HL-60/S4 treated with phorbol 12-myristate 13-acetate at 8.2 ng/mL for 4 days and 3 days (cell line): Measurements from ENCODE around the gene TULP3.

Experiments used
- in situ Hi-C: fragments of 300-500 bp; cut with MboI; formaldehyde crosslinking; loops from 2 replicates; pipeline ENCODE4 v1.15.0; 2022; ENCODE audit warnings: low sequenced_read_pairs

TULP3 gene

GRCh38 chr12:2963760-2964292 lies 73.1 kb downstream of the TULP3 start:
- in situ Hi-C loops: no loop called here

GRCh38 chr12:2967651-2968050 lies 77.0 kb downstream of the TULP3 start:
- in situ Hi-C loops: no loop called here

- in situ Hi-C loops: no loop called here
Observed at GRCh38 chr12:2970744-2971143, 80.1 kb downstream of the TULP3 start.

- in situ Hi-C loops: no loop called here
Observed at GRCh38 chr12:2973566-2973965, 82.9 kb downstream of the TULP3 start.

DNA sequence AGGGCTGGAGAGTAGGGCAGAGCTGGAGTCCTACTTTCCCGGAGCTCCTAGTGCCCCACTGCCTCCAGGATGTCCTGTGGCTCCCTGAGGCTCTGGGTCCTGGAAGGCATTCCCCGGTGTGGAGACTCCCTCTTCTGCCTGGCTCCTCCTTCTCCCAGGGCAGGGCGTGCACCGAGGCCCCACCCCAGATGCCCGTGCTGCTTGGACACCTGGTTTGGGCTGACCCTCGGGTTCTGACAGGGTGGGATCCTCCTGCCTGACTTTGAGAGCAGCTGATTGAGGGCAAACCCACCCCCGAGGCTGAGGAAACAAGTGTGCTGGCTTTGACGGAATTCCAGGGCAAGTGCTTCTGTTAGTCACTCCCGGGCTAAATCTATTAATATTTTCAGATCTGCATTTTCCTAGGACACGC lies 83.9 kb downstream of the TULP3 start:
- in situ Hi-C loops: no loop called here

- in situ Hi-C loops: no loop called here
Observed at GRCh38 chr12:2976581-2976996, 85.9 kb downstream of the TULP3 start.

- in situ Hi-C loops: no loop called here
Observed at GRCh38 chr12:2977776-2978175, 87.1 kb downstream of the TULP3 start.

- in situ Hi-C loops: no loop called here
Observed at GRCh38 chr12:2979806-2980205, 89.1 kb downstream of the TULP3 start.

- in situ Hi-C loops: no loop called here
Observed at GRCh38 chr12:2980630-2981029, 89.9 kb downstream of the TULP3 start.

DNA sequence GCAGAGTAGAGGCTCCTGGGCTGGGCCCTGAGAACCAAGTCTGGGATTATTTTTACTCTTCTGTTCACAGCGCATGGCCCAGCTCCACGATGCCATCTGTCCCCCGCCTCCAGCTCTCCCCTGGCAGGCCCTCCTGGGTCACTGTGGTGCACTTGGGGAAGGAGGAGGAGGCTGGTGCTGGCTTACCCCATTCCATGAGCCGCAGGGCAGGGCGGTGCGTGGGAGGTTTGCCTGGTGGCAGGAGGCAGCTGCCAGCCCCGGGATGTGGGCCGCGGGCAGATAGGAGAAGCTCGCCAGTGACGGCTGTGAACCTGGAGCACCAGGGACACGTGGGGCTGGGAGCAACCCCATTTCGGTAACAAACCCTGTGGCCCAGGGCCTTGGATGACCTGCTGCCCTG lies 91.7 kb downstream of the TULP3 start:
- in situ Hi-C loops: no loop called here

DNA sequence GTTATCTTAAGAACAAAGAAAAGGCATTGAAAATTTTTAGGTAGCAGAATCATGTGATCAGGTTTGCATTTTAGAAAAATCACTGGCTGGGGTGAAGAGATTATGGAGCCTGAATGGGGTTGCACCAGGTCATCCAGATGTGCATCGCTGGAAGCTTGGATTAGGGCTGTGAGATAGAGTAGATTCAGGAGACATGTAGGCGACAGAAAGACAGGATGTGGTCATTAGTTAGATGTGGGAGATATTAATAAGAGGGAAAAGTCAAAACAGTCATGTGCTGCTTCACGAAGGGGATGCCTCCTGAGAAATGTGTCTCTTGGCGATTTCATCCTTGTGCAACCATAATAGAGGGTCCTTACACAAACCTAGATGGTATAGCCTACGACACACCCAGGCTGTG lies 93.6 kb downstream of the TULP3 start:
- in situ Hi-C loops: no loop called here

- in situ Hi-C loops: no loop called here
Observed at GRCh38 chr12:2984698-2985097, 94.0 kb downstream of the TULP3 start.

DNA sequence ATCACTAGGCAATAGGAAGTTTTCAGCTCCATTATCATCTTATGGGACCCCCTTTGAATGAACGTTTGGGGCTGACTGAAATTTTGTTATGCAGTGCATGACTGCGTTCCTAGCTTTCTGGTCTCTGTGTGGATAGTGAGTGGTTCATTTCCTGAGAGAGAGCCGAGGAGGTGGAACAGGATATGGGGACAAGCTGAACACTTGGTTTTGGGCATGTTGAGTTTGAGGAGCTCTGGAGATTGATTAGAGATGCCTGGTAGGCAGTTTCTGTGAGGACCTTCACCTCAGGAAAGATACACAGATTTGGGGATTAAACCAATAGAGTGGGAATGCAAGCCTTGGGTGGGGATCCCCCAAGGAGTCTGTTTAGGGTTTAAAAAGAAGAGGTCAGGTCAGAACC lies 96.2 kb downstream of the TULP3 start:
- in situ Hi-C loops: no loop called here

- in situ Hi-C loops: no loop called here
Observed at GRCh38 chr12:2988494-2988893, 97.8 kb downstream of the TULP3 start.
